Panc1 (cell line): ENCODE measurements around the gene GRAMD2A. TPM values are rescaled to one million over a fixed set of nuclear protein-coding genes. Genes with fewer than 3 reads are reported as not detected.

ENCODE experiments used
- ATAC-seq: fragments of 200-7000 bp; cut with Tn5 transposase; 2 replicates; pipeline ENCODE4 v1.9.1; 2020; ENCODE audit warnings: mild to moderate bottlenecking, moderate library complexity
- BruUV-seq: library from RNA; stranded (reverse); fragments of 400-500 nt; replicated peaks from 2 replicates; lab custom pipeline; 2021; lab: Mats Ljungman, UMichigan
- CTCF ChIA-PET: fragments of 300-600 bp; sonication (Branson Sonifier 250); formaldehyde crosslinking; loops from one replicate; lab custom pipeline; 2022; ENCODE audit warnings: antibody characterized with exemption; lab: Charles Lee
- POLR2A ChIA-PET: fragments of 300-600 bp; sonication (Branson Sonifier 250); formaldehyde crosslinking; loops from one replicate; lab custom pipeline; 2022; ENCODE audit warnings: antibody characterized with exemption; lab: Charles Lee
- DNase-seq: peaks from one replicate; pipeline ENCODE4 v3.0.0-alpha.2; 2010; ENCODE audit warnings: low read depth, low spot score
- H3K27ac ChIP-seq: 2 replicates; pipeline ENCODE4 v1.5.1; 2011; ENCODE audit warnings: mild to moderate bottlenecking, low read length, inconsistent platforms
- H3K27me3 ChIP-seq: fragments of 200-500 bp; sonication (Bioruptor generic); 2 replicates; pipeline ENCODE4 v1.6.0; 2014; ENCODE audit warnings: low read length, inconsistent platforms; ENCODE audit not compliant: control insufficient read depth, insufficient read depth
- H3K36me3 ChIP-seq: fragments of 200-500 bp; sonication (Bioruptor generic); 2 replicates; pipeline ENCODE4 v1.5.1; 2014; ENCODE audit warnings: inconsistent platforms, mild to moderate bottlenecking, low read length, moderate library complexity; ENCODE audit not compliant: control insufficient read depth, insufficient read depth
- H3K4me1 ChIP-seq: 2 replicates; pipeline ENCODE4 v1.5.1; 2011; ENCODE audit warnings: inconsistent platforms, mild to moderate bottlenecking, low read length, moderate library complexity; ENCODE audit not compliant: control insufficient read depth, insufficient read depth
- H3K4me3 ChIP-seq, 2 experiments: 2 replicates each; pipeline ENCODE4 v1.5.1; 2011 to 2012; ENCODE audit warnings: low read depth in 2 of 2, low read length in 2 of 2, mild to moderate bottlenecking in 2 of 2, inconsistent platforms in 1 of 2, moderate library complexity in 1 of 2
- H3K9me3 ChIP-seq: fragments of 200-500 bp; sonication (Bioruptor generic); 2 replicates; pipeline ENCODE4 v1.5.1; 2014; ENCODE audit warnings: low read depth, mild to moderate bottlenecking, inconsistent platforms, low read length, moderate library complexity; ENCODE audit not compliant: control insufficient read depth, insufficient read depth
- POLR2AphosphoS5 ChIP-seq: IDR thresholded peaks from 2 replicates; pipeline ENCODE4 v1.6.1; 2012; ENCODE audit warnings: mild to moderate bottlenecking, low read depth, low read length, moderate library complexity
- SIN3A ChIP-seq: IDR thresholded peaks from 2 replicates; pipeline ENCODE4 v1.6.1; 2012; ENCODE audit warnings: low read depth, mild to moderate bottlenecking, low read length, moderate library complexity, borderline replicate concordance; ENCODE audit not compliant: insufficient read depth
- TCF7L2 ChIP-seq: IDR thresholded peaks from 2 replicates; pipeline ENCODE4 v1.6.1; 2011; ENCODE audit warnings: mild to moderate bottlenecking, low read depth, low read length, inconsistent platforms
- in situ Hi-C: cut with HindIII; loops from 2 replicates; pipeline ENCODE4 v1.10.0; 2016; ENCODE audit warnings: low sequenced_read_pairs, low pct_unique_long_range_greater_than_20kb
- intact Hi-C: fragments of 100-400 bp; cut with micrococcal nuclease; formaldehyde crosslinking; loops from one replicate; pipeline ENCODE4 v1.10.0; 2022; ENCODE audit not compliant: unreplicated experiment
- total RNA-seq: library from RNA; stranded (reverse); gene quantifications from one replicate; pipeline ENCODE4 v1.2.1, GENCODE V29; 2021; ENCODE audit not compliant: unreplicated experiment
- TF ChIP-seq, protein P1 (sequence below), 2 experiments: IDR thresholded peaks; 2 replicates each; pipeline ENCODE4 v1.6.1; 2011 to 2012; ENCODE audit warnings: low read depth in 2 of 2, control low read depth in 1 of 2, low read length in 1 of 2, mild to moderate bottlenecking in 1 of 2, moderate library complexity in 1 of 2; ENCODE audit not compliant: insufficient read depth in 1 of 2
- TF ChIP-seq, protein P2 (sequence below): fragments of 450-650 bp; IDR thresholded peaks from 2 replicates; pipeline ENCODE4 v1.5.1; 2017; ENCODE audit warnings: mild to moderate bottlenecking

The GRAMD2A gene
- total RNA-seq, 1 experiment from 2014 or later: 1.3 TPM

DNA sequence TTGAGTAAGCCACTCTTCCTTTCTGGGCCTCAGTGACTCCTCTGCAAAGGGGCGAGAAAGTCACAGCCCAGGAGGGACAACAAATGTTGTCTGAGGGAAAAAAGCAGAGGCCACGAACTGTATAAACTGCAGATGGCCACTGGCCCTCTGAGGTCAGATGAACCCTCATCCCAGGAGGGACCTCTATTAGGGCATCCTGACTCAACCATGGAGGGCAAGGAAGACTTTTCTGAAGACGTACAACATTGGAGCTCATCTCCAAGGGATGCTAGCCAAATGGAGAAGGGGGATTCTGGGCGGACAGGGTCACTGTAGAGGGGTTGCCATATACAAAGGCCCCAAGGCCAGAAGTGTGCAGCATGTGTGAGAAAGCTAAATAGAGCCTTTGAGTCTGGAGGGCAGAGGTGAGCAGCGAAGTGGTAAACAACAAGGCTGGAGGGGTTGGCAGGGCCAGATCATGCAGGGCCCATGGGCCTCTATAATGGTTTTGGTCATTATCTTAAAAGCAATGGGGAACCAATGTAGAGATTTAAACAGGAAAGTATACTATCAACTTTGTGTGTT is 16.7 kb downstream of the GRAMD2A start:
- Histone ChIP-seq H3K9me3 (no peaks in the 10 kb centered on the region), H3K27ac (no peak overlapping the region), H3K36me3 (no peaks in the 10 kb centered on the region), H3K27me3 (no peaks in the 10 kb centered on the region; the same call in 1 of the 2 replicates), H3K4me1 (peaks cover 5% of the 10 kb centered on the region; the same call in 1 of the 2 replicates), H3K4me3 (no peak overlapping the region)
- no peak for TF ChIP-seq POLR2AphosphoS5
- TF ChIP-seq, protein P1, sequence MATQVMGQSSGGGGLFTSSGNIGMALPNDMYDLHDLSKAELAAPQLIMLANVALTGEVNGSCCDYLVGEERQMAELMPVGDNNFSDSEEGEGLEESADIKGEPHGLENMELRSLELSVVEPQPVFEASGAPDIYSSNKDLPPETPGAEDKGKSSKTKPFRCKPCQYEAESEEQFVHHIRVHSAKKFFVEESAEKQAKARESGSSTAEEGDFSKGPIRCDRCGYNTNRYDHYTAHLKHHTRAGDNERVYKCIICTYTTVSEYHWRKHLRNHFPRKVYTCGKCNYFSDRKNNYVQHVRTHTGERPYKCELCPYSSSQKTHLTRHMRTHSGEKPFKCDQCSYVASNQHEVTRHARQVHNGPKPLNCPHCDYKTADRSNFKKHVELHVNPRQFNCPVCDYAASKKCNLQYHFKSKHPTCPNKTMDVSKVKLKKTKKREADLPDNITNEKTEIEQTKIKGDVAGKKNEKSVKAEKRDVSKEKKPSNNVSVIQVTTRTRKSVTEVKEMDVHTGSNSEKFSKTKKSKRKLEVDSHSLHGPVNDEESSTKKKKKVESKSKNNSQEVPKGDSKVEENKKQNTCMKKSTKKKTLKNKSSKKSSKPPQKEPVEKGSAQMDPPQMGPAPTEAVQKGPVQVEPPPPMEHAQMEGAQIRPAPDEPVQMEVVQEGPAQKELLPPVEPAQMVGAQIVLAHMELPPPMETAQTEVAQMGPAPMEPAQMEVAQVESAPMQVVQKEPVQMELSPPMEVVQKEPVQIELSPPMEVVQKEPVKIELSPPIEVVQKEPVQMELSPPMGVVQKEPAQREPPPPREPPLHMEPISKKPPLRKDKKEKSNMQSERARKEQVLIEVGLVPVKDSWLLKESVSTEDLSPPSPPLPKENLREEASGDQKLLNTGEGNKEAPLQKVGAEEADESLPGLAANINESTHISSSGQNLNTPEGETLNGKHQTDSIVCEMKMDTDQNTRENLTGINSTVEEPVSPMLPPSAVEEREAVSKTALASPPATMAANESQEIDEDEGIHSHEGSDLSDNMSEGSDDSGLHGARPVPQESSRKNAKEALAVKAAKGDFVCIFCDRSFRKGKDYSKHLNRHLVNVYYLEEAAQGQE (IDR thresholded peaks at IDR 0.05; ENCODE audit: insufficient read depth in 1 of 2, low read depth in 2 of 2, low read length in 1 of 2): no peak
- TF ChIP-seq SIN3A: no peak
- TF ChIP-seq, protein P2, sequence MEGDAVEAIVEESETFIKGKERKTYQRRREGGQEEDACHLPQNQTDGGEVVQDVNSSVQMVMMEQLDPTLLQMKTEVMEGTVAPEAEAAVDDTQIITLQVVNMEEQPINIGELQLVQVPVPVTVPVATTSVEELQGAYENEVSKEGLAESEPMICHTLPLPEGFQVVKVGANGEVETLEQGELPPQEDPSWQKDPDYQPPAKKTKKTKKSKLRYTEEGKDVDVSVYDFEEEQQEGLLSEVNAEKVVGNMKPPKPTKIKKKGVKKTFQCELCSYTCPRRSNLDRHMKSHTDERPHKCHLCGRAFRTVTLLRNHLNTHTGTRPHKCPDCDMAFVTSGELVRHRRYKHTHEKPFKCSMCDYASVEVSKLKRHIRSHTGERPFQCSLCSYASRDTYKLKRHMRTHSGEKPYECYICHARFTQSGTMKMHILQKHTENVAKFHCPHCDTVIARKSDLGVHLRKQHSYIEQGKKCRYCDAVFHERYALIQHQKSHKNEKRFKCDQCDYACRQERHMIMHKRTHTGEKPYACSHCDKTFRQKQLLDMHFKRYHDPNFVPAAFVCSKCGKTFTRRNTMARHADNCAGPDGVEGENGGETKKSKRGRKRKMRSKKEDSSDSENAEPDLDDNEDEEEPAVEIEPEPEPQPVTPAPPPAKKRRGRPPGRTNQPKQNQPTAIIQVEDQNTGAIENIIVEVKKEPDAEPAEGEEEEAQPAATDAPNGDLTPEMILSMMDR: no peak
- no peak for TF ChIP-seq TCF7L2
- CTCF ChIA-PET: no interaction called here
- in situ Hi-C loops: no loop called here
- POLR2A ChIA-PET: no interaction called here
- DNase-seq: no peak
- intact Hi-C loops: no loop called here
- no TSS peak for BruUV-seq
- ATAC-seq: no peak

DNA sequence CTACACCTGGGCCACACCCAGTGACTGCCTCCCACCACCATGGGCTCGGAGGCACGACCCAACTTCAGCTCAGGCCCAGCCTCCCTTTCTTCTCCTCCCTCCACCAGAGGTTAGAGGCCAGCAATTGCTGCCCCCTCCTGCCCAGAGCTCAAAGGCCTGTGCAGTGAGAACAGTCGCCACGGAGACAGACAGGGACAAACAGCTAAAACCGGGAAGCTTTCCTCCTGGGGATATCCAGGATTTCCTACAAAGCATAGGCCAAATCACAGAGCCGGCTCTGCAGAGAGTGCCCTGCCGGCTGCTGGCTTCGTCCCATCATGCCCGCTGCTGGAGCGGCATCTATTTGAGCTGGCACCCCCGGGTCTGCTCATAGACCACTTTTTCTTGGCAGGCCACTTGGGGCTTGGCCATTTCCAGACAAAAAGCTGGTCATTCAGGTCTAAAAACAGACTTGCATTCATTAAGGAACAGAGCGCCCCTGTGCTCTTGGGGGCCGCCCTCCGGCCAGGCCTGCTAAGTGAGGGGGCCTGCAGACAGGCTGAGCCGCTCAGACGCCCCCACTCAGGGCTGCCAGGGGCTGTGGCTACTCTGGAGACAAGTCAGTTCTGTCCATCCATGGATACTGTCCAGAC is 17.5 kb downstream of the GRAMD2A start:
- ATAC-seq (no peak), DNase-seq (no peak)
- intact Hi-C loops (no loop called here), in situ Hi-C loops (no loop called here)
- no peaks in the 10 kb centered on the region for H3K36me3 ChIP-seq
- H3K27ac ChIP-seq: no peak overlapping the region
- H3K4me3 ChIP-seq: no peak overlapping the region
- no TSS peak for BruUV-seq
- no peaks in the 10 kb centered on the region for H3K9me3 ChIP-seq
- H3K27me3 ChIP-seq: no peaks in the 10 kb centered on the region
- POLR2A ChIA-PET: no interaction called here
- peaks cover 5% of the 10 kb centered on the region; the same call in 1 of the 2 replicates for H3K4me1 ChIP-seq
- no peak for TF ChIP-seq TCF7L2
- TF ChIP-seq, protein P1 (IDR thresholded peaks at IDR 0.05; ENCODE audit: insufficient read depth in 1 of 2, low read depth in 2 of 2, low read length in 1 of 2): no peak
- TF ChIP-seq, protein P2: no peak
- TF ChIP-seq SIN3A: no peak
- no peak for TF ChIP-seq POLR2AphosphoS5
- CTCF ChIA-PET: interaction anchor here (0.7 kb wide), 1 partner anchor 20 kb away, joined by 3 read pairs; no protein-coding TSS in a partner anchor
